K562 (cell line): ENCODE results near the gene TOPORS. TPM values are rescaled to one million over a fixed set of nuclear protein-coding genes. Genes with fewer than 3 reads are reported as not detected.

Experiments used
- ZNF551 ChIP-seq: fragments of 250-450 bp; sonication (Bioruptor Pico); IDR thresholded peaks from 2 replicates; pipeline ENCODE4 v1.5.0; 2021; ENCODE audit warnings: mild to moderate bottlenecking, moderate library complexity
- ZSCAN32 ChIP-seq: fragments of 450-650 bp; formaldehyde crosslinking; IDR thresholded peaks from 2 replicates; pipeline ENCODE4 v1.4.0; 2020; ENCODE audit warnings: mild to moderate bottlenecking, moderate library complexity
- polyA plus RNA-seq, 8 experiments: library from polyadenylated mRNA; depleted of rRNA in 4 of 8; stranded (reverse) in 5 of 8; unstranded in 3 of 8; fragments of >200 nt; fragmentation: Nextera tagmentation in 2 of 8; fragmentation: Illumina TruSeq in 1 of 8; extraction: Ambion mirVana in 2 of 8; extraction: Trizol in 1 of 8; gene quantifications; 2 replicates each; pipeline versions ENCODE4 v1.2.1 to v1.2.3, GENCODE V29; 2011 to 2014; ENCODE audit warnings: inconsistent platforms in 1 of 8, missing spikeins in 1 of 8
- total RNA-seq, 7 experiments: library from RNA; depleted of rRNA in 6 of 7; stranded (reverse); fragments of >200 nt in 6 of 7; fragmentation: Illumina TruSeq in 2 of 7; extraction: Trizol in 2 of 7; gene quantifications; 2 replicates each; pipeline versions ENCODE4 v1.2.1 to v1.2.3, GENCODE V29; 2011 to 2021; ENCODE audit warnings: low replicate concordance in 1 of 7
- TF ChIP-seq, protein P1 (sequence below), 3 experiments: fragments of 200-800 bp in 1 of 3; fragments of 250-450 bp in 1 of 3; fragments of 450-650 bp in 1 of 3; sonication (Bioruptor Pico) in 1 of 3; sonication (Bioruptor generic) in 1 of 3; formaldehyde crosslinking in 1 of 3; IDR thresholded peaks; 2 replicates each; pipeline versions ENCODE4 v1.6.1 to v1.8.0; 2016 to 2022; ENCODE audit warnings: mild to moderate bottlenecking in 2 of 3, missing genetic modification characterization in 2 of 3, missing compliant biosample characterization in 1 of 3, moderate library complexity in 1 of 3
- TF ChIP-seq, protein P2 (sequence below): fragments of 450-650 bp; IDR thresholded peaks from 2 replicates; pipeline ENCODE4 v1.6.1; 2018; ENCODE audit not compliant: partially characterized antibody
- TF ChIP-seq, protein P3 (sequence below): fragments of 450-650 bp; IDR thresholded peaks from 2 replicates; pipeline ENCODE4 v1.6.1; 2017; ENCODE audit warnings: antibody characterized with exemption

TOPORS gene
- total and polyA plus RNA-seq, 9 of the 15 experiments (the other 6 are each of a cell fraction or from before 2014, with no cell fraction given), result 4.3 to 19.6 (median 9.9) TPM

DNA sequence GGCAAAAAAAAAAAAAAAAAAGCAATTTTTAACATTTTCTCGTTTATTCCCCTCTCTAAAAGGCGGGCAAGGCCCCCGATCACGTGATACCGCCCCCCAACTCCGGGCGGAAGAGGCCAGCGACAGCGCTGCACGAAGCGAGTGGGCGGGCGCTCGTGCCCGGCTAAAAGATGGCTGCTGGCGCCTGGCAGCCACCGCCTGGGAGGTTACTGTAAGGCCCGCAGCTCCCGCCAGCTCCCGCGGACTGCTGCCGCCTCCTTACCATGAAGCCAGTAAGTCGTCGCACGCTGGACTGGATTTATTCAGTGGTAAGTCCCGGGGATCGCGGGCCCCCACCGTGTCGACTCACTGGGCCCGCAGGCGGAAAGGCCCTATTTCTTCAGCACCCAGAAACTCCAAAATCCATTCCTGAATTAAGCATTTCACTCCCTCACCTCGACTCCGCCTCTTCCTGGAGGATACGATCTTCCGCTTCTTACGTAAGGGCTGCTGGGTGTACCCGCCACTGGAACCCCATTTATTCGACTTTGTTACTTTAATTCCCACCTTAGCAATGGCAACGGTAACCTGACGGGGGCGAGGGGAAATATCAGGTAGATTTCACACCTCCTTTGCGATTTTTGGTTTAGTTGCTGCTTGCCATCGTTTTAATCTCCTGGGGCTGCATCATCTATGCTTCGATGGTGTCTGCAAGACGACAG is at the start of gene TOPORS, which contains the start of gene SMIM27 (continued):
- TF ChIP-seq ZNF551 (CRISPR knock-in tag) (no peak), ZSCAN32 (CRISPR knock-in tag) (no peak)
- TF ChIP-seq, protein P1, sequence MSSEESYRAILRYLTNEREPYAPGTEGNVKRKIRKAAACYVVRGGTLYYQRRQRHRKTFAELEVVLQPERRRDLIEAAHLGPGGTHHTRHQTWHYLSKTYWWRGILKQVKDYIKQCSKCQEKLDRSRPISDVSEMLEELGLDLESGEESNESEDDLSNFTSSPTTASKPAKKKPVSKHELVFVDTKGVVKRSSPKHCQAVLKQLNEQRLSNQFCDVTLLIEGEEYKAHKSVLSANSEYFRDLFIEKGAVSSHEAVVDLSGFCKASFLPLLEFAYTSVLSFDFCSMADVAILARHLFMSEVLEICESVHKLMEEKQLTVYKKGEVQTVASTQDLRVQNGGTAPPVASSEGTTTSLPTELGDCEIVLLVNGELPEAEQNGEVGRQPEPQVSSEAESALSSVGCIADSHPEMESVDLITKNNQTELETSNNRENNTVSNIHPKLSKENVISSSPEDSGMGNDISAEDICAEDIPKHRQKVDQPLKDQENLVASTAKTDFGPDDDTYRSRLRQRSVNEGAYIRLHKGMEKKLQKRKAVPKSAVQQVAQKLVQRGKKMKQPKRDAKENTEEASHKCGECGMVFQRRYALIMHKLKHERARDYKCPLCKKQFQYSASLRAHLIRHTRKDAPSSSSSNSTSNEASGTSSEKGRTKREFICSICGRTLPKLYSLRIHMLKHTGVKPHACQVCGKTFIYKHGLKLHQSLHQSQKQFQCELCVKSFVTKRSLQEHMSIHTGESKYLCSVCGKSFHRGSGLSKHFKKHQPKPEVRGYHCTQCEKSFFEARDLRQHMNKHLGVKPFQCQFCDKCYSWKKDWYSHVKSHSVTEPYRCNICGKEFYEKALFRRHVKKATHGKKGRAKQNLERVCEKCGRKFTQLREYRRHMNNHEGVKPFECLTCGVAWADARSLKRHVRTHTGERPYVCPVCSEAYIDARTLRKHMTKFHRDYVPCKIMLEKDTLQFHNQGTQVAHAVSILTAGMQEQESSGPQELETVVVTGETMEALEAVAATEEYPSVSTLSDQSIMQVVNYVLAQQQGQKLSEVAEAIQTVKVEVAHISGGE (CRISPR knock-in tag; IDR thresholded peaks at IDR 0.05), result peak in 2 of 3 experiments; percentile 15 to 83; a peak in 3 of 6 replicates
- TF ChIP-seq, protein P2, sequence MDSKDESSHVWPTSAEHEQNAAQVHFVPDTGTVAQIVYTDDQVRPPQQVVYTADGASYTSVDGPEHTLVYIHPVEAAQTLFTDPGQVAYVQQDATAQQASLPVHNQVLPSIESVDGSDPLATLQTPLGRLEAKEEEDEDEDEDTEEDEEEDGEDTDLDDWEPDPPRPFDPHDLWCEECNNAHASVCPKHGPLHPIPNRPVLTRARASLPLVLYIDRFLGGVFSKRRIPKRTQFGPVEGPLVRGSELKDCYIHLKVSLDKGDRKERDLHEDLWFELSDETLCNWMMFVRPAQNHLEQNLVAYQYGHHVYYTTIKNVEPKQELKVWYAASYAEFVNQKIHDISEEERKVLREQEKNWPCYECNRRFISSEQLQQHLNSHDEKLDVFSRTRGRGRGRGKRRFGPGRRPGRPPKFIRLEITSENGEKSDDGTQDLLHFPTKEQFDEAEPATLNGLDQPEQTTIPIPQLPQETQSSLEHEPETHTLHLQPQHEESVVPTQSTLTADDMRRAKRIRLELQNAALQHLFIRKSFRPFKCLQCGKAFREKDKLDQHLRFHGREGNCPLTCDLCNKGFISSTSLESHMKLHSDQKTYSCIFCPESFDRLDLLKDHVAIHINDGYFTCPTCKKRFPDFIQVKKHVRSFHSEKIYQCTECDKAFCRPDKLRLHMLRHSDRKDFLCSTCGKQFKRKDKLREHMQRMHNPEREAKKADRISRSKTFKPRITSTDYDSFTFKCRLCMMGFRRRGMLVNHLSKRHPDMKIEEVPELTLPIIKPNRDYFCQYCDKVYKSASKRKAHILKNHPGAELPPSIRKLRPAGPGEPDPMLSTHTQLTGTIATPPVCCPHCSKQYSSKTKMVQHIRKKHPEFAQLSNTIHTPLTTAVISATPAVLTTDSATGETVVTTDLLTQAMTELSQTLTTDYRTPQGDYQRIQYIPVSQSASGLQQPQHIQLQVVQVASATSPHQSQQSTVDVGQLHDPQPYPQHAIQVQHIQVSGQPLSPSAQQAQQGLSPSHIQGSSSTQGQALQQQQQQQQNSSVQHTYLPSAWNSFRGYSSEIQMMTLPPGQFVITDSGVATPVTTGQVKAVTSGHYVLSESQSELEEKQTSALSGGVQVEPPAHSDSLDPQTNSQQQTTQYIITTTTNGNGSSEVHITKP, result no peak
- TF ChIP-seq, protein P3, sequence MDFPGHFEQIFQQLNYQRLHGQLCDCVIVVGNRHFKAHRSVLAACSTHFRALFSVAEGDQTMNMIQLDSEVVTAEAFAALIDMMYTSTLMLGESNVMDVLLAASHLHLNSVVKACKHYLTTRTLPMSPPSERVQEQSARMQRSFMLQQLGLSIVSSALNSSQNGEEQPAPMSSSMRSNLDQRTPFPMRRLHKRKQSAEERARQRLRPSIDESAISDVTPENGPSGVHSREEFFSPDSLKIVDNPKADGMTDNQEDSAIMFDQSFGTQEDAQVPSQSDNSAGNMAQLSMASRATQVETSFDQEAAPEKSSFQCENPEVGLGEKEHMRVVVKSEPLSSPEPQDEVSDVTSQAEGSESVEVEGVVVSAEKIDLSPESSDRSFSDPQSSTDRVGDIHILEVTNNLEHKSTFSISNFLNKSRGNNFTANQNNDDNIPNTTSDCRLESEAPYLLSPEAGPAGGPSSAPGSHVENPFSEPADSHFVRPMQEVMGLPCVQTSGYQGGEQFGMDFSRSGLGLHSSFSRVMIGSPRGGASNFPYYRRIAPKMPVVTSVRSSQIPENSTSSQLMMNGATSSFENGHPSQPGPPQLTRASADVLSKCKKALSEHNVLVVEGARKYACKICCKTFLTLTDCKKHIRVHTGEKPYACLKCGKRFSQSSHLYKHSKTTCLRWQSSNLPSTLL, result no peak
